Osteocyte (in vitro differentiated cells): ENCODE data around the gene KLF6. TPM values are rescaled to one million over a fixed set of nuclear protein-coding genes. Genes with fewer than 3 reads are reported as not detected.
A peak's percentile ranks its signal among the peaks of the same experiment; 100 is the strongest.

Experiments used
- DNase-seq: peaks from one replicate; pipeline ENCODE4 v3.0.0; 2021; ENCODE audit warnings: mixed read lengths; ENCODE audit not compliant: unreplicated experiment; ENCODE audit errors: extremely low spot score
- H3K27ac Mint-ChIP-seq: one replicate; pipeline ENCODE4 v1.8.0; 2021; ENCODE audit warnings: mild to moderate bottlenecking, mixed read lengths; ENCODE audit not compliant: unreplicated experiment
- H3K27me3 Mint-ChIP-seq: one replicate; pipeline ENCODE4 v1.8.0; 2021; ENCODE audit warnings: mixed read lengths; ENCODE audit not compliant: unreplicated experiment
- H3K36me3 Mint-ChIP-seq: one replicate; pipeline ENCODE4 v1.8.0; 2021; ENCODE audit warnings: mixed read lengths; ENCODE audit not compliant: unreplicated experiment
- H3K4me1 Mint-ChIP-seq: one replicate; pipeline ENCODE4 v1.8.0; 2021; ENCODE audit warnings: mixed read lengths; ENCODE audit not compliant: unreplicated experiment
- H3K4me3 Mint-ChIP-seq: one replicate; pipeline ENCODE4 v1.8.0; 2021; ENCODE audit warnings: mild to moderate bottlenecking, moderate library complexity, mixed read lengths; ENCODE audit not compliant: unreplicated experiment
- H3K9me3 Mint-ChIP-seq: one replicate; pipeline ENCODE4 v1.8.0; 2021; ENCODE audit warnings: mixed read lengths; ENCODE audit not compliant: unreplicated experiment
- total RNA-seq: library from RNA; stranded (reverse); gene quantifications from 2 replicates; pipeline ENCODE4 v1.2.1, GENCODE V29; 2021
- TF ChIP-seq, protein P1 (sequence below): fragments of 200-600 bp; sonication (generic); IDR thresholded peaks from 2 replicates; pipeline ENCODE4 v1.5.0; 2021; ENCODE audit warnings: antibody characterized with exemption, mild to moderate bottlenecking, moderate library complexity

Gene KLF6
- total RNA-seq, 1 donor from 2014 or later, result 341 TPM

DNA sequence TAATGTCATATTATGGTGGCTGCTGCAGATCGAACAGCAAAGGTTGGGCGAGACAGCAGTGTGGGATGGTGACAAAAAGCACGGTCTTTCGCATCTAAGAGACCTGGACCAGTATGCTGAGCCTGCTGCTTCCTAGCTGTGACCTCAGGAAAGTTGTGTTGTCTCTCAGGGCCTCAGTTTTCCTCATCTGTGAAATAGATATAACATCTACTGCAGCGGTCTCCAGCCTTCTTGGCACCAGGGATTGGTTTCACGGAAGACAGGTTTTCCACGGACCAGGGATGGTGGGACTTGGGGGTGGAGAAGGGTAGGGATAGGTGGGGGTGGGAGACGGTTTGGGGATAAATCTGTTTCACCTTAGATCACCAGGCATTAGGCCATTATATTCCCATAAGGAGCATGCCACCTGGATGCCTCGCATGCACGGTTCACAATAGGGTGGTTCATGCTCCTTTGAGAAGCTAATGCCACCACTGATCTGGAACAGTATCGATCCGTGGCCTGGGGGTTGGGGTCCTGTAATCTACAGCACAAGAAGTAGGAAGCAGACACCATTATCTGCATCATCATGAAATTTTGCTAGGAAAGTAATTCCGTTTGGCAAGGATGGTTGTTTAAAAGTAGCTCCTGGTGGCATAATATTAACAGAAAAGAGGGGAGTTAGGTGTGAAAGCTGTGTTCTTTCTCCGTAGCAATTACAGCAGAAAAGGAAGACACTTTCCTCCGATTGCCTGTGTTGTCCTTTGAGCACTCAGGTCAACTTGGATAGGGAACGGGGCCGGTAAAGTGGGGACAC, 10.8 kb downstream of the KLF6 start:
- DNase-seq, result peak; percentile 83
- TF ChIP-seq, protein P1, sequence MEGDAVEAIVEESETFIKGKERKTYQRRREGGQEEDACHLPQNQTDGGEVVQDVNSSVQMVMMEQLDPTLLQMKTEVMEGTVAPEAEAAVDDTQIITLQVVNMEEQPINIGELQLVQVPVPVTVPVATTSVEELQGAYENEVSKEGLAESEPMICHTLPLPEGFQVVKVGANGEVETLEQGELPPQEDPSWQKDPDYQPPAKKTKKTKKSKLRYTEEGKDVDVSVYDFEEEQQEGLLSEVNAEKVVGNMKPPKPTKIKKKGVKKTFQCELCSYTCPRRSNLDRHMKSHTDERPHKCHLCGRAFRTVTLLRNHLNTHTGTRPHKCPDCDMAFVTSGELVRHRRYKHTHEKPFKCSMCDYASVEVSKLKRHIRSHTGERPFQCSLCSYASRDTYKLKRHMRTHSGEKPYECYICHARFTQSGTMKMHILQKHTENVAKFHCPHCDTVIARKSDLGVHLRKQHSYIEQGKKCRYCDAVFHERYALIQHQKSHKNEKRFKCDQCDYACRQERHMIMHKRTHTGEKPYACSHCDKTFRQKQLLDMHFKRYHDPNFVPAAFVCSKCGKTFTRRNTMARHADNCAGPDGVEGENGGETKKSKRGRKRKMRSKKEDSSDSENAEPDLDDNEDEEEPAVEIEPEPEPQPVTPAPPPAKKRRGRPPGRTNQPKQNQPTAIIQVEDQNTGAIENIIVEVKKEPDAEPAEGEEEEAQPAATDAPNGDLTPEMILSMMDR, result no peak
- Mint-ChIP-seq H3K27ac (peak overlapping the region; percentile 93), H3K4me1 (peaks cover 41% of the 10 kb centered on the region), H3K27me3 (no peaks in the 10 kb centered on the region), H3K36me3 (peaks cover 38% of the 10 kb centered on the region), H3K9me3 (no peaks in the 10 kb centered on the region), H3K4me3 (no peak overlapping the region)

DNA sequence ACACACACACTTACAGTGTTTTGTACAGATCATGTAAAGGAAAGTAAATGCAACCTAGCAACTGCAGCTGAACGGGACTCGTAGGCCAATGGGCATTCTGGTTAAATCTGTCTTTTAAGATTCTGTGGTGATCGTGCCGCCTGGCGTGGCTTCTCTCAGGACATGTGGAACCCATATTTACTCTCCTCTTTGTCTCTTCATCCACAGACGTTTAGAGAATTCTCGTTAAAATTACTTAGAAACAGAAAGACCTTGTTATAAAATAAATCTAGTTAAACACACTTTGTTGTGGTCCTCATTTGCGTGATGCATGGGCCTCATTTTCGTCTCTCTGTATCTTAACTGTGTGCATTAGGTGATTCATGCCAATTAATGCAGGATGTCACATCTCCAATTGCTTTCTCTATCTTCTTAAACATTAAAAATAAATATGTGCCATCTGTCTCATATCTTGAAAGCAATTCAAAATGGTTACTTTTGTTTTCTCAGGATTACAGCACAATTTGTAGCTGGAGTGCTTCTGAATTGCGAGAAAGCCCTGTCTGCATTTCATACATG, 11.5 kb downstream of the KLF6 start:
- H3K4me1 Mint-ChIP-seq, result peaks cover 35% of the 10 kb centered on the region
- DNase-seq, result no peak
- H3K9me3 Mint-ChIP-seq, result no peaks in the 10 kb centered on the region
- H3K27me3 Mint-ChIP-seq, result no peaks in the 10 kb centered on the region
- H3K4me3 Mint-ChIP-seq, result no peak overlapping the region
- TF ChIP-seq, protein P1, result no peak
- H3K27ac Mint-ChIP-seq, result peak overlapping the region; percentile 93
- peaks cover 31% of the 10 kb centered on the region for H3K36me3 Mint-ChIP-seq

DNA sequence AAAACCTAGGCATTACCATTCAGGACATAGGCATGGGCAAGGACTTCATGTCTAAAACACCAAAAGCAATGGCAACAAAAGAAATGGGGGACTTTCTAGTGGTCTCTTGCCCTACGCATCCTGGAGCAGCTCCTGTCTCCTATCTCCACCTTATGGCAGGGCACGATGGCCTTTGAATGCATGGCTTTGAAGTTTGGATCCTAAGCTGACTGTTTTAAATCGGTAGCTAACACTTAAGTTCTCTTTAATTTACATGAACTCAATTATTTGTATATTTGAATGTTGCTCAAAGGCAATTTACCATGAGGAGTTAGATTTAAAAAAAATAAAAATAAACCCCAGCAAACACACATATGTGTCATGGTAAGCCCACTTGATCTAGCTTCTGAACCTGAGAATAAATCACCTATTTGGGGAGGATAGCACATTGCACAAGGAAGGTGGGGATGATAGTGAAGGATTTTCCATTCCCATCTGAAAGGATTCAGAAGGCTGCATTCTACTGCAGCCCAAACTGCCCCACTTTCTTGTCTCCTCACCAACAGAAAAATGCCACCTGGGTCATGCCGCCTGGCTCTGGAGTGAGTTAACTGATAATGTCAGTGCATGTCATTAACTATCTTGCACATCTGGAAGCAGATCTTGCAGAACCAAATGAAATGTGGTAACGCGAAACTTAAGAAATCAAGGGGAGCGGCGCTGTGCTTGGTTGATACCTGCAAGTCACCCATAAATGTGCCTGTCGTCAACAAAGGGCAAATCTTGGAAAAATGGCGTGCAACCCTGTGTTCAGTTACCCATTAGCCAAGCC, 12.4 kb downstream of the KLF6 start:
- Mint-ChIP-seq H3K9me3 (no peaks in the 10 kb centered on the region), H3K4me3 (no peak overlapping the region), H3K27me3 (no peaks in the 10 kb centered on the region), H3K4me1 (peaks cover 25% of the 10 kb centered on the region), H3K36me3 (peaks cover 22% of the 10 kb centered on the region), H3K27ac (no peak overlapping the region)
- TF ChIP-seq, protein P1, result no peak
- DNase-seq, result no peak

DNA sequence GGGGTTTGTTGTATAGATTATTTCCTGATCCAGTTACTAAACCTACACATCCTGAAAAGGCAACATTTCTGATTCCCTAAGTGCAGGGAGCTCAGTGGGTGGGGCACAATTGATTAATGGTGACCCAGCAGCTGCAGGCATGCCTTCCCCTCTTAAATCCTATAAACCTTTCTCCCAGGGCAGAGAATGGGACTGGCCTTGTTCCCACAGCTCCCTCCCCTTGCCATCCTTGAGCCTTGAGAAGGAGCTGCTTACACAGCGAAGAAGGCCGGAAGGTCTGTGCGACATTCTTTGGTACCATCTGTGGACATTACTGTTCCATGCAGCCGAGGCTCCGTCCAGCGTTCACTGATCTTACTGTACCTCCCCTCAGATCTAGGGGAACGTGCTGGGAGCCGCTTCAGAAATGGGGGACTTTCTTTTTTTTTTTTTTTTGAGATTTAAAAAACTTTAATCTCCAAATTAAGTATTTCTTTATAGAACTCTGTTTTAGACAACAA, 14.3 kb downstream of the KLF6 start:
- DNase-seq, result no peak
- no peaks in the 10 kb centered on the region for H3K9me3 Mint-ChIP-seq
- peaks cover 17% of the 10 kb centered on the region for H3K4me1 Mint-ChIP-seq
- H3K27me3 Mint-ChIP-seq, result no peaks in the 10 kb centered on the region
- H3K27ac Mint-ChIP-seq, result no peak overlapping the region
- no peak overlapping the region for H3K4me3 Mint-ChIP-seq
- peaks cover 4% of the 10 kb centered on the region for H3K36me3 Mint-ChIP-seq
- TF ChIP-seq, protein P1, result no peak

DNA sequence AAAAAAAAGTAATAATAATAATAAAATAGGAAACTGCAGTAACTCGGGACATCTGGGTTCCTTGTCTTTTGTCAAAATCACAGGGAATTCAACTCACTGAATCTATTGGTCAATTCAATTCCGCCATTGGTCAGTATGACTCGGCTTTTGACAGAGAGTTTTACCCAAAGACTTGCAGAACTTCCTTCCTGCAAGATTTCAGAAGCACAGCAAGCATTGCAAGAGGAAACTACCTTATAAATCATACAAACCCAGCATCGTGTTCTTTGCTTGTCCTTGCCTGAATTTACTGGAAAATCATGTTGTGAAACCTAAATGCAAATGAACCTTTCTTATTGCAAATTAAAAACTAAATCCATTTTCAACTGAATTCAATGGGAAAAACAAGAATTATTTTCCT, 15.5 kb downstream of the KLF6 start:
- H3K27me3 Mint-ChIP-seq, result peaks cover 3% of the 10 kb centered on the region
- no peak overlapping the region for H3K4me3 Mint-ChIP-seq
- no peak overlapping the region for H3K27ac Mint-ChIP-seq
- DNase-seq, result no peak
- peaks cover 9% of the 10 kb centered on the region for H3K4me1 Mint-ChIP-seq
- no peaks in the 10 kb centered on the region for H3K36me3 Mint-ChIP-seq
- TF ChIP-seq, protein P1, result no peak
- H3K9me3 Mint-ChIP-seq, result no peaks in the 10 kb centered on the region
